Endodermal cell (in vitro differentiated cells): Measurements from ENCODE around the gene SESN3. TPM values are rescaled to one million over a fixed set of nuclear protein-coding genes. Genes with fewer than 3 reads are reported as not detected.

Source experiments
- DNase-seq: peaks from one replicate; pipeline ENCODE4 v3.0.0-alpha.2; 2017
- H3K27ac ChIP-seq: 2 replicates; pipeline ENCODE4 v1.5.1; 2013; ENCODE audit warnings: mild to moderate bottlenecking, low read depth, low read length, moderate library complexity
- H3K27me3 ChIP-seq: 2 replicates; pipeline ENCODE4 v1.6.1; 2013; ENCODE audit warnings: mild to moderate bottlenecking, low read length, moderate library complexity; ENCODE audit not compliant: insufficient read depth, control insufficient read depth, poor library complexity, severe bottlenecking
- H3K36me3 ChIP-seq: 2 replicates; pipeline ENCODE4 v1.7.0; 2013; ENCODE audit warnings: mild to moderate bottlenecking, low read length, moderate library complexity; ENCODE audit not compliant: control insufficient read depth, insufficient read depth
- H3K4me1 ChIP-seq: one replicate; pipeline ENCODE4 v1.7.0; 2013; ENCODE audit warnings: low read length; ENCODE audit not compliant: control insufficient read depth, insufficient read depth
- H3K4me3 ChIP-seq: 2 replicates; pipeline ENCODE4 v1.5.1; 2013; ENCODE audit warnings: mild to moderate bottlenecking, low read length, moderate library complexity
- H3K9ac ChIP-seq: 2 replicates; pipeline ENCODE4 v1.6.1; 2013; ENCODE audit warnings: mild to moderate bottlenecking, low read length, moderate library complexity; ENCODE audit not compliant: poor library complexity, severe bottlenecking; ENCODE audit errors: extremely low read depth
- H3K9me3 ChIP-seq: 2 replicates; pipeline ENCODE4 v1.6.1; 2013; ENCODE audit warnings: mild to moderate bottlenecking, low read length, moderate library complexity; ENCODE audit not compliant: control insufficient read depth
- H3K27ac Mint-ChIP-seq: 2 replicates; pipeline ENCODE4 v1.8.0; 2020; ENCODE audit warnings: mixed read lengths
- H3K27me3 Mint-ChIP-seq: 2 replicates; pipeline ENCODE4 v1.8.0; 2021; ENCODE audit warnings: mild to moderate bottlenecking, mixed read lengths; ENCODE audit not compliant: insufficient read depth
- H3K36me3 Mint-ChIP-seq: 2 replicates; pipeline ENCODE4 v1.8.0; 2020; ENCODE audit warnings: low read depth, mixed read lengths
- H3K4me1 Mint-ChIP-seq: 2 replicates; pipeline ENCODE4 v1.8.0; 2020; ENCODE audit warnings: mixed read lengths
- H3K4me3 Mint-ChIP-seq: 2 replicates; pipeline ENCODE4 v1.8.0; 2020; ENCODE audit warnings: mild to moderate bottlenecking, moderate library complexity, mixed read lengths
- H3K9me3 Mint-ChIP-seq: 2 replicates; pipeline ENCODE4 v1.8.0; 2020; ENCODE audit warnings: mild to moderate bottlenecking, mixed read lengths
- CTCF ChIP-seq: fragments of 200-600 bp; sonication (generic); conservative IDR thresholded peaks from 2 replicates; pipeline ENCODE4 v1.5.0; 2021; ENCODE audit warnings: antibody characterized with exemption, mild to moderate bottlenecking
- WGBS, 2 experiments: methylation state at CpG; one replicate each; pipeline versions ENCODE4 v1.1.5 to v1.1.7; 2013; ENCODE audit warnings: missing lambda C conversion rate in 2 of 2, mixed read lengths in 1 of 2; ENCODE audit not compliant: insufficient coverage in 1 of 2, insufficient read length in 1 of 2; 5-methylcytosine and 5-hydroxymethylcytosine counted together
- total RNA-seq, 2 donors: library from RNA; stranded (reverse); fragmentation: NEBNext Ultra II Directional in 1 of 2; extraction: Animal tissue kit (Norgen Biotek cat#: 25700) in 1 of 2; gene quantifications; 2 replicates in 1 of 2; 3 replicates in 1 of 2; pipeline ENCODE4 v1.2.1, GENCODE V29; 2021

SESN3 gene
- total RNA-seq, 2 donors from 2014 or later, result 33.6 to 43.1 TPM

- Histone ChIP-seq H3K36me3 (no peaks in the 10 kb centered on the region), H3K9me3 (no peaks in the 10 kb centered on the region), H3K27me3 (no peaks in the 10 kb centered on the region), H3K4me1 (no peaks in the 10 kb centered on the region), H3K9ac (no peak overlapping the region), H3K27ac (no peak overlapping the region), H3K4me3 (no peak overlapping the region)
- no peak overlapping the region for H3K27ac Mint-ChIP-seq
- WGBS, 2 experiments, result 100% methylated on average over 1 of the region's 1 CpG
- TF ChIP-seq CTCF, result no peak
- no peaks in the 10 kb centered on the region for H3K27me3 Mint-ChIP-seq
- H3K4me3 Mint-ChIP-seq, result no peak overlapping the region
- peaks cover 3% of the 10 kb centered on the region for H3K9me3 Mint-ChIP-seq
- no peak for DNase-seq
- H3K4me1 Mint-ChIP-seq, result no peaks in the 10 kb centered on the region
- H3K36me3 Mint-ChIP-seq, result no peaks in the 10 kb centered on the region
Measured at GRCh38 chr11:95268391-95268790, 37.4 kb upstream of the SESN3 start.

DNA sequence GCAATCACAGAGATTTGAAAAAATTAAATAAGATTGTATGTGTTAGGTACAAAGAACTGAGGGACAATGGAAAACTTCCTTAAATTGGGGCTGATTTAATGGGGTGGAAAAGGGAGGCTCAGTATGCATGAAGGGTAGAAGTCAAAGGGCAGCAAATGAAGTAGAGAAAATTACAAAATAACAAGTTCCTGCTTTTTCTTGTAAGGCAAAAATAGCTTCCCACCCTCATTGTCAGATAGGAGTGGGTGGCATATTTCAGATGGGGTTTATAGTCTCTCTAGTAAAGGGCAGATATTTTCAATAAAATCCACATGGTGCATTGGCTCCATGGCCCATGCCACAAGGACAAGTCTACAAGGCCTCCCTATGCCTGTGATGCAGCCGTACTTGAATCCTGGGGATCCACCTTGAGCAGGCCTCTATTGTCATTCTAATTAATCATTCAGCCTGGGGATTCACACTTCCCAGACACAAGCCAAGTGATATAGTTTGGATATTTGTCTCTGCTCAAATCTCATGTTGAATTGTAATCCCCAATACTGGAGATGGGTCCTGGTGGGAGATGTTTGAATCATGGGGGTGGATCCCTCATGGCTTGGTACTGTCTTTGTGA is 36.7 kb upstream of the SESN3 start:
- Mint-ChIP-seq H3K36me3 (no peaks in the 10 kb centered on the region), H3K4me3 (no peak overlapping the region), H3K4me1 (no peaks in the 10 kb centered on the region), H3K9me3 (peaks cover 3% of the 10 kb centered on the region), H3K27me3 (no peaks in the 10 kb centered on the region), H3K27ac (no peak overlapping the region)
- WGBS, 2 experiments, result 10% methylated on average over 1 of the region's 1 CpG; no CpG with 5 or more reads in 1 of the 2 experiments
- H3K9ac ChIP-seq, result no peak overlapping the region
- H3K27me3 ChIP-seq, result no peaks in the 10 kb centered on the region
- no peak overlapping the region for H3K4me3 ChIP-seq
- H3K4me1 ChIP-seq, result no peaks in the 10 kb centered on the region
- H3K36me3 ChIP-seq, result no peaks in the 10 kb centered on the region
- no peak overlapping the region for H3K27ac ChIP-seq
- no peaks in the 10 kb centered on the region for H3K9me3 ChIP-seq
- no peak for DNase-seq
- no peak for TF ChIP-seq CTCF

- Histone ChIP-seq H3K4me1 (no peaks in the 10 kb centered on the region), H3K4me3 (no peak overlapping the region), H3K9me3 (no peaks in the 10 kb centered on the region), H3K9ac (no peak overlapping the region), H3K36me3 (no peaks in the 10 kb centered on the region), H3K27ac (no peak overlapping the region), H3K27me3 (no peaks in the 10 kb centered on the region)
- Mint-ChIP-seq H3K27ac (no peak overlapping the region), H3K4me1 (no peaks in the 10 kb centered on the region), H3K36me3 (no peaks in the 10 kb centered on the region), H3K27me3 (no peaks in the 10 kb centered on the region), H3K4me3 (no peak overlapping the region), H3K9me3 (peaks cover 3% of the 10 kb centered on the region)
- no peak for DNase-seq
- no peak for TF ChIP-seq CTCF
- WGBS, 2 experiments, result 87 to 88% methylated on average over 4 to 6 of the region's 6 CpGs
Measured at GRCh38 chr11:95266751-95267374, 35.9 kb upstream of the SESN3 start.
